T follicular helper cell (primary cell): ENCODE measurements around the gene SKP1.
A peak's percentile ranks its signal among the peaks of the same experiment; 100 is the strongest.

Experiments
- DNase-seq: peaks from one replicate; pipeline ENCODE4 v3.0.0-alpha.2; 2020; ENCODE audit warnings: low read depth

SKP1 gene

DNA sequence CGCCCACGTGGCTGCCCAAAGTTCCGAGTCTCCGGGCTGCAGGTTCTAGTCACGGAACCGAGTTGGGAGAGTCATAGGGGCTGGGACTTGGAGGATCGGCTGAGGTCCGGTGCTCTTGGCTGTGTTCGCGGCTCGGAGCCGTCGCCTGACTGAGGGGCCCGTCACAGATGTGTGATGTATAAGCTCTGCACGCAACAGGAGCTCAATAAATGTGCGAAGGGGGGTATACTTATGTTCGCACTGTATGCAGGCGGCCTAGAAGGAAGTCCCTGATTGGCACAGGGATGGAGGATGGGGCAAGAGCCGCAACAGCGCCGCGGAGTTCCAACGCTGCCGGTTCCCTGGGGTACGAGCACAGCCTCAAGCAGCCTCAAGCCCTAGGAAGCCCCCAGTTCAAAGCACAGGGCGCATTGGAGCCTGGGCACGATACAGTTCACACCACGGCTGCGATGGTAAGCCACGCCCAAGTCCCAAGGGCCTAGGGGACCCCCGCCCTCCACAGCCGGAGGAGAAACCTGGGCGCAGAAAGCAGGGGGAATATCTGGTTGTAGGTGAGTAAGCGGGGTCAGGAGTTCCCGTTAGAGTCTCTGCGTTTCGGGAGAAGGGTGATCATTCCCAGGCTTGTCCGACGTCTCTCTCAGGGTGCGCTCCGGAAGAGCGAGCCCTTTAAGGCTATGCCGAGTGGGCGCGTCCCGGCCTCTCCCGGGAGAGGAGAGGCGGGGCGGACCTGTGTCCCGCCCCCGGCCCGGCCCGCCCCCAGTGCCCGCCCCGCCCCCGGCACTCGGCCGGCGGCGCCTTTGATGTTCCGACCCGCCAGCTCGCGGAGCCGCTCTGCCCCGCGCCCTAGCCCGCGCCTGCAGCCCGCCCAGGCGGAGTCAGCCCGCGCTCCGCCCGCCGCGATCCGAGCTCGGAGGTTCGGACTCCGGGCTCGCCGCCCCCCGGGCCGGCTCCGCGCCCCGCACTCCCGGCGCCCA lies 62.6 kb downstream of the SKP1 start, which contains the start of gene TCF7:
TCF7 (plus strand) TSS at position 780 of the 974 bp plus-strand sequence. CDS start 226 bp downstream, outside the sequence.
- DNase-seq: peak; percentile 76

DNA sequence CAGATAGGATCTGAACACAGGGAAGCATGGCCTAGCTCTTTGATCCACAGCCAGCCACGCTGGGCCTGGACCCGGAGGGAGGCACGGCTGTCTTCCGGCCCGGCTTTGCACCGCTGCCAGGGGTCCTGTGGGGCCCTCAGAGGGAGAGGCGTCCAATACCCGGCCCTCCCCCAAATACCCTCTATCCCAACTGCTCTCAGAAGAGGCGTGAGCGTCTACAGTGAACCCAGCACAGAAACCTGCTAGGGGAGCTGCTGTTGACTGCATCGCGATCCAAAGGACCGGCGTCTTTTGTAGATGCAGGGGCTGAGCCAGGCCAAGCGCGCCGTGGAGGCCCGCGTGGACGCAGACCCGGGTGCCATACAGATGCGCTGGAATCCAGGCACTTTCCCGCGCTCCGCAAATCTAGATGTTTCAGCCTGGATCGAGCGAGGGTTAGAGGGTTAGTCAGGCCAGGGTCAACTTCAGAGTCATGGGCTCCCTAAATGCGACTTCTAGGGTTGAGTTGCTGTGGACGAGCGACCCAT lies 63.3 kb downstream of the SKP1 start:
- no peak for DNase-seq

DNA sequence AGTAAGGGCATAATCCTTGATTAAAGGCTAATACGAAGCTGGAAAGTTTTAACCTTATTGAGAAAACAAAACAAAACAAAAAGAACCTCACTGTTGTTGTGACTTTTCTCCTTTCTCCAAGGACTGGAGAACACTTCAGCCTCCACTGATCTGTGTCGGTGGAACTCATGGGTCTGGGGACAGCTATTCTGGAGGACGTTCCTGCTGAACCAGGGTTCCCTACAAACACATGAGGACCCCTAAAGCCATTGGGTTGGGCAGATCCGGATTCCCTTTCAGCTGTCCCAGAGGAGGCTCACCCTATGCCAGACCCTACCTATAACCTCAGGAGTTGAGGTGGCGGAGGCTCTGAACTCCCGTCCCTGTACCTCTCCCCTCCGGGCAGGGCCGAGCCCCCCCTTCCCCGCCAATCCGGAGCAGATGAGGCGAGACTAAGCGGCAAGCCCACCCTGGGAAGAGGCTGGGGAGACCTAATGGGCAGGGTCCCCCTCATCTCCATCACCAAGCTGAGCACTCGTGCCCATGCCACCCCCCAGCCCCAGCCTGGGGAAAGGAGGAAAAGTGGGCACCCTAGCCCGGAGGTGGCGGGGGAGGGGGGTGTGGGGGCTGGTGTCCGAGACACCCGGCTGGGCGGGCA lies 63.9 kb downstream of the SKP1 start:
- no peak for DNase-seq

DNA sequence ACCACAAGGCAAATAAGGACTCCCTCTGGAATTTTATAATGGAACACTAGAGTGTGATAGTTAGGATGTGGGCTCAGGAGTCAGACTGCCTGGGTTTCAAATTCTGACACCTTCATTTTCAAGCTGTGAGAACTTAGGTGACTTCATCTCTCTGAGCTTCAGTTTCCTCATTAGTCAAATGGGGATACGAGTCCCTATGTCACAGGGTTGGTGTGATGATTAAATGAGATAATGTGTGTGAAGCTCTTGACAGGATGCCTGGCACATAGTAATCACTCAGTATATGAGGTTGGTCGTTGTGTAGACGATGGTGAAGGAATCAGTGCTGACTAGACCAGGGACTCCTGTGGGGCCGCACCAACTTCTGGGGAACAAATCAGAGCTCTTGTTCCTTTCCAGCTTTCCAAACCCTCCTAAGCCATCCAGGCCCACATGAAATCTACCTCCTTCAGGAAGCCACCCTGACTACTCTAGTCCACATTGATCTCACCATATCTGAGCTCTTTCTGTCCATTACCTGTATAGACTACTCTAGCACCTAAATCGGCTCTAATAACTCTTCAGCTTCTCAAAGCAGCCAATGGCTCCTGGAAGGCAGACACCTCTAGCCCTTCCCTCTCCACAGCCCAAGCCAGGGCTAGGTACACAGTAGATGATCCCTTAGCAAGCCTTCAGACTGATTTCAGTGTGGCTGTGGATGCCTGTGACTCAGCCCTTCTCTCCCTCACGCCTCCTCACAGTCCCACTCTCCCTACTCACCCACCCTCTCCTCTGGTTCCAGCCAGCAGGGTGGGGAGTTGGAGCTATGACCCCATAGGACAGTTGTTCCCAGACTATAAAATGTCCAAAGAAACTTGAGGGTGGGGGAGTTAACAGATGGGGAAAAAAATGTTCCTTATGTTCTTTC lies 64.8 kb downstream of the SKP1 start:
- no peak for DNase-seq

DNA sequence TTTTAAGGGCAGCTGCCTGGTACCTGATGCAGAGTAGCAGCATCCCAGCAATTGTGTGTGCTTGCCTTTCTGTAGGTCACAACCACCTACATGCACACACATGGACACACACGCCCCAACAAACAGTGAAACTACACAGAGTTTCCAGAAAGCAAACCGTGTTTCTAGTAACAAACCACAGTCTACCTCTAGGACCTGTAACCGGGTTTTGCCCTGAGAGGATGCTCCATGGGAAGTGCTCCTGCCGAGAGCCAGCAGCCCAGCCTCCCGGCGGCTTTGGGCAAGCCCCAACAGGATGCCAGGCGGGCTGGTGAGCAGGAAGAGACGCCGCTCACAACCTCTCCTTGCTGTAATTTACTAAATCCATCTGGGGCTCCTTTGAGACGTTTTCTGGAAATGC lies 66.4 kb downstream of the SKP1 start:
- no peak for DNase-seq

DNA sequence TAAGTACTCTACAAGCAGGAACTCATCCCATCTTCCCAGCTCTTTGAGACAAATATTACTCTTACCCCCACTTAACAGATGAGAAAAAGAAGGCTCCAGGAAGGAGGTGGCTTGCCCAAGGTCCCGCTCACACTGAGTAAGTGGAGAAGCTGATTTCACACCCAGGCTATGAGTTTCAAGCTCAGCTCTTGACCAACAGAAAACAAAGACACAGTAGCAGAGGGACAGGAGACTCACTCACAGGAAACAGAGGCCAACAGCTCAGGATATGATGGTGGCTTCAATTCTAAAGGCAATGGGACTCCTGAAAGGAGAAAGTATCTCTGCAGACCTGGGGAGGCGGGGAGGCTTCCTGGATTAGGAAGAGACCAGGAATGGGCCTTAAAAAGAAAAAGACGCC lies 69.0 kb downstream of the SKP1 start:
- no peak for DNase-seq

DNA sequence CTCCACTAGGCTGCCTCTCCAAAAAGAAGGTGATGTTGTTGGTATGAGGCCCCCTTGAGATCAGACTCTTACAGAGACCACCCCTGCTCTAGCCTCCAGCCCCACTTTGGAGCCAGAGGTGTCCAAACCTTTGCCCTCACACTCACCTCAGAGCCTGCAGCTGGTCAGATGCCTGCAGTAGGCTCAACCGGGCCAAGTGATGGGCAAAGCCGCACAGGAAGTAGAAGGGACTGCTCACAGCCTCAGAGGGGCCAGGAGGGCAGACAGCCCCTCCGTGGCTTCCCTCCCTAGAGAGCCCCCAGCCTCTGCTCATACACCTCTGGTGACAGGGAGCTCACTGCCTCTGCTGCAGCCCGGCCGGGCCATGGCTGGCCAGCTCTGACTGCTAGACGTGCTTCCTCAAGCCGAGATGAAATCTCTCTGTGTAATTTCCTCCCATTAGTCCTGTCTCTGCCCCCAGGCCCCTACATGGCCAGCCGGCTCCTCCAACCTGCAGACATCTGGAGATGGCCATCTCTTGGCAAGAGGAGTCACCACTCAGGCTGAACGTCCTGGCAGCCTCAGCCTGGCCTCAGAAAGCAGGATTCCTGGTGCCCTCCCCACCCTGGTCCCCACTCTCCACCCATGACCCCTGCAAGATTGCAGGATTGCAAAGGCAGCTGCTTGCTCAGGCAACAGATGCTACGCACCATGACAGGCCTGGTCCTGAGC lies 69.6 kb downstream of the SKP1 start:
- no peak for DNase-seq

DNA sequence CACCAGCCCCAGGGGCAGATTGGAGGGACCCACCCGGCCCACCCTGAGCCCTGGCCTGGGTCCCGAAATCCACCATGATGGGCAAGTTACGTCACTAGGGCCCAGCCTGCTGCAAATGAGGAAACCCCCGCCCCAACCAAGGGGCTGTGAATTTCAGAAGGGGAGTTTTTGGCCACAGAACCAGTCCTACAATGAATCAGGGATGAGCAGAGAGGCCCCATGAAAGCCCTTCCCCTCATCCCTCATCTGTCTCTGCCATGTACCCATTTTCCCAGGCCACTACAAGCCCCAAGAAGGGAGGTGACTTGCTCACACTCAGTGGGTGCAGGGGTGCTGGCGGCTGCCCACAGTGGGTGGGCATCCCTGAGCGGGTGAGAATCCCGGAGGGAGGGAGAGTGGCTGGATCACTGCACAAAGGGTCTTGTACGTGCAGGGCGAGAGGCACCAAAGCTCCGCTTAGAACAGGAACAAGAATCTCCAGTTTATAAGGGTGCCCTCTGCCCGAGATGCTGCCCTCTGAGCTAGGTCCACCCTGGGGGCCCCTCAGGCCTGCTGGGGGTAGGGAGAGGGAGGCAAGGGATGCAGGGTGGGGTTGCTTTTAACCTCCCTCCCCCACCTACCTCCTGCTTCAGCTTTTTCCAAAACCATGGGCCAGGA lies 72.6 kb downstream of the SKP1 start:
- DNase-seq: no peak

DNA sequence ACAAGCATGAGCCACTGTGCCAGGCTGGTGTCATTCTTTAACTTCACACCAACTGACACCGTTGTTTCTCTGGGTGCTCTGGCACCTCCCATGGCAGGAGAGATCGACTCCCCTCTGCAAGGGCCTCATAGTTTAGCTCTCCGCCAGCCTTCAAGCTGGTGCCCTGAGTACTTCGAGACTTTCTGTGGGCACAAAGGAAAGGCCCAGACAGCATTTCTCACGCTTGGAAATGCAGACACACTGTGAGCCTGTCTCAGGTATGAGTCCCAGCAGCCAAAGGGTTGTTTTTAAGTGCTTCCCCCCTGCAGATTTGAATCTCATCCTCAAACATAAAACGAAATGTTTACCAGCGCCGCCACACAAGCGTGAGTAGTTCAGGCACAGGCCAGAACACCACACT lies 73.4 kb downstream of the SKP1 start:
- DNase-seq: peak; percentile 39

DNA sequence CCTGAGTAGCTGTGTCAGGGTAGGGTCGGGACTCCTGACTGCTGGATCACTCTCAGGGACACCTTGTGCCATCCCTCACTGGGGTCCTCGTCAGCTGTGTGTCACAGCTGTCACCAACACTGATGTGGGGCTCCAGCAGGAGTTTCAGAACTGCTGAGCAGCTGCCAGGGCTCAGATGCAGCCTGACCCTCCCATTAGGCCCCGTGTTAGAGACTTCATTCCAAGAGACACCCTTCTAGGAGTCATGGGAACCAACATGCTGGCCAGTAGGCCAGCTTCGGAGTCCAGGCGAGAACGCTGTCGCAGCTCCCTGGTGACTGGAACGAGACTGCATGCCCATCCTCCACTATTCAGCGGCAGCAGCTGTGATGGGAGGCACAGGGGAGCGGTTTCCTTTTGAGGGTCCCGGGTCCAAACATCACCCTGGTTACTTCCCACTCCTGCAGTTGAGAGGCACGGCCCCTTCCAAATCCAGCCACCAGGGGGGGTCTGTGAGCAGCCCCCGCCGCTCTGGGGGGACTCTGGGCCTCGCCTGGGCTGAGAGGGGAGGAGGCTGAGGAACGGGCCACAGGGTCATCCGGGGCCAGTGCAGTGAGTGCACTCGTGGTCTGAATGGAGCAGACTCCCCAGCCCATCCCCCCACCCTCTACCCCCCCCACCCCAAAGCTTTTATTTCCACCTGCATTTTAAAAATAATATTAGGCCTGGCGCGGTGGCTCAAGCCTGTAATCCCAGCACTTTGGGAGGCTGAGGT lies 74.9 kb downstream of the SKP1 start:
- DNase-seq: peak; percentile 66

DNA sequence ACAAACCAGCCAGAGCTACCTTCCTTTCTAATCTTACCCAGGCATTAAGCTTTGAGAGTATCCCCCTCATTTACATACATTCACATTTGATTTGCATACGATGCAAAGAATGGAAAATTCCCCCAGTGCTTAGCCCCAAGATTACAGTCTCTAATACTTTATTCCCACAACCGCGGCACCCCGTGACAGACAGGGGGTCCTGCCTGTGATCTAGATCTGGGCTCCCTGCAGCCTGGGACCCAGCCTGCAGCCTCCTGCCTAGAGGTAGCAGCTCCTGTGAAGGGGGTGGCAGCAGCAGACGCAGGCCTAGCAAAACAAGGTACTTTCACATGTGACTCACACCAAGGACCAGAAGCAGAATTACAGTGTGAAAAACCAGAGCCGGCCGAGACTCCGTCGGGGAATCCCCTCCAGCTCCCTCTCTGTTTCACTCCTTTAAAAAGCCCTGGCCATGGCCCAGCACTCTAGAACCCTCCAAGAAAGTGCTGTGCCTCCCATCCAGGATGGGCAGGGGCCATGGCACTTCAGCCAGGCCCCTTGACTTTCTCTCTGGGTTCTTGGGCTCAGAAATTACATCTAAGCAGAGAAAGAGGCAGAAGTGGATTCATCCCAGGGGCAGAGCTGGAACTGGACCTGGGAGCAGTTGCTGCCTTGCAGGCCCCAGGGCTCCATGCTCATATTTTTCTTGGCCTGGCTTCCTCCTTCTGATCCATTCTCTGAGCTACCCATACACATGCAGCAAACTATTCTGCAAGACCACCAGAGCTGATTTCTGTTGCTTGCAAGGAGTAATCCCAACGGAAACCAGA lies 76.3 kb downstream of the SKP1 start:
- peak; percentile 73 for DNase-seq

DNA sequence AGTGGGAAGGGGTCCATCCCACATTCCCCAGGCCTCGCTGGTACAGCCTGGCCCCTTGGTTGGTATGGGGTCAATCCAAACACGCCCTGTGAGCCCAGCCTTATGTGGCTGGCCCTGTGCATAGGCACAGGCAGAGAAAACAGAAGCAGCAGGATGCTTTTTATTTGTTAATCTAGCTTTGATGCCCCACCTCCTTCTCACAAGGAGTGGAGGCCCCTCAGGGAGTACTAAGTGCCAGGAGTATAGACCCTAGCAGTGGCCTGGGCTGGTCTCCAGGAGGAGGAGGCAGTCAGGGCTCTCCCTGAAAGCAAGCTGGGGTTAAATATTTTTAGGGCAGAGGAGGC lies 76.8 kb downstream of the SKP1 start:
- DNase-seq: no peak

DNA sequence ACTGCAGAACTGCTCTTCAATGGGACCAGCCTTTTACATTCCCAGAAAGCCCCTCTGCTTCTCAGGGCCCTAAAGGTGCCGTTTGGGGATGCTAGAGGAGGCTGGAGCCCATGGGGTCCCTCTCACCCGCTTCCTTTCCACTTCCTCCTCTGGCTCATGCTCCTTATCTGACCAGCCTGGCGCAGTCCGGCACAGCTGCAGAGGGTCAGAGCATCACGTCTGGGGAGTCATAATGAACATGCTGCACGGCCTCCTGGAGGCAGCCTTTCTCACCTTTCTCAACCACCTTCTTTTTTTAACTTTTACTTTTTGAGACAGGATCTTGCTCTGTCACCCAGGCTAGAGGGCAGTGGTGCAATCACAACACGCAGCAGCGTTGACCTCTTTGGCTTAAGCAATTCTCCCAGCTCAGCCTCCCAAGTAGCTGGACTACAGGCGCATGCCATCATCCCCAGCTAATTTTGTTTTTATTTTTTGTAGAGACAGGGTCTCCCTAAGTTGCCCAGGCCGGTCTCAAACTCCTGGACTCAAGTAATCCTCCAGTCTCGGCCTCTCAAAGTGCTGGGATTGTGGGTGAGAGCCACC lies 77.4 kb downstream of the SKP1 start:
- no peak for DNase-seq
